Neuronal stem cell (in vitro differentiated cells): ENCODE measurements around the gene ADCY6.

Experiments
- DNase-seq: peaks from one replicate; pipeline ENCODE4 v3.0.0-alpha.2; 2013; ENCODE audit warnings: low spot score
- H2AFZ ChIP-seq: one replicate; pipeline ENCODE4 v1.6.1; 2013; ENCODE audit warnings: mild to moderate bottlenecking, low read length, inconsistent platforms
- H2AK5ac ChIP-seq: 2 replicates; pipeline ENCODE4 v1.6.1; 2013; ENCODE audit warnings: low read depth, mild to moderate bottlenecking, inconsistent platforms, low read length, moderate library complexity, mixed read lengths
- H2BK120ac ChIP-seq: 2 replicates; pipeline ENCODE4 v1.6.1; 2013; ENCODE audit warnings: low read depth, mild to moderate bottlenecking, inconsistent platforms, low read length, moderate library complexity, mixed read lengths
- H2BK12ac ChIP-seq: one replicate; pipeline ENCODE4 v1.6.1; 2013; ENCODE audit warnings: low read length, inconsistent platforms
- H2BK15ac ChIP-seq: 2 replicates; pipeline ENCODE4 v1.6.1; 2013; ENCODE audit warnings: mild to moderate bottlenecking, low read length, inconsistent platforms, mixed read lengths
- H2BK5ac ChIP-seq: one replicate; pipeline ENCODE4 v1.6.1; 2013; ENCODE audit warnings: inconsistent platforms, mild to moderate bottlenecking, low read length, moderate library complexity
- H3K14ac ChIP-seq: one replicate; pipeline ENCODE4 v1.6.1; 2013; ENCODE audit warnings: low read length, inconsistent platforms
- H3K18ac ChIP-seq: 2 replicates; pipeline ENCODE4 v1.6.1; 2013; ENCODE audit warnings: low read length, inconsistent platforms
- H3K23ac ChIP-seq: 2 replicates; pipeline ENCODE4 v1.6.1; 2013; ENCODE audit warnings: low read depth, mild to moderate bottlenecking, mixed read lengths, low read length, inconsistent platforms; ENCODE audit not compliant: poor library complexity
- H3K27ac ChIP-seq: replicated peaks from 3 replicates; pipeline ENCODE4 v1.5.1; 2013; ENCODE audit warnings: low read length, inconsistent platforms
- H3K27me3 ChIP-seq, 3 experiments: 2 replicates each; pipeline ENCODE4 v1.6.1; 2013; ENCODE audit warnings: low read length in 3 of 3, mild to moderate bottlenecking in 2 of 3, inconsistent platforms in 1 of 3, low read depth in 1 of 3, mixed read lengths in 1 of 3, moderate library complexity in 1 of 3; ENCODE audit not compliant: control insufficient read depth in 3 of 3, insufficient read depth in 3 of 3
- H3K36me3 ChIP-seq, 2 donors: replicated peaks in 1 of 2; 2 replicates each; pipeline ENCODE4 v1.6.1; 2013; ENCODE audit warnings: low read length in 2 of 2; ENCODE audit not compliant: control insufficient read depth in 2 of 2, insufficient read depth in 2 of 2
- H3K4ac ChIP-seq: 2 replicates; pipeline ENCODE4 v1.6.1; 2013; ENCODE audit warnings: inconsistent platforms, mild to moderate bottlenecking, low read length, moderate library complexity
- H3K4me1 ChIP-seq, 2 donors: 1 replicate in 1 of 2; 2 replicates in 1 of 2; pipeline ENCODE4 v1.6.1; 2013; ENCODE audit warnings: low read length in 2 of 2, low read depth in 1 of 2; ENCODE audit not compliant: control insufficient read depth in 2 of 2, insufficient read depth in 1 of 2
- H3K4me2 ChIP-seq: one replicate; pipeline ENCODE4 v1.6.1; 2013; ENCODE audit warnings: mild to moderate bottlenecking, low read length, inconsistent platforms; ENCODE audit not compliant: insufficient read depth, poor library complexity, severe bottlenecking
- H3K4me3 ChIP-seq, 2 donors: 2 replicates each; pipeline ENCODE4 v1.5.1; 2013; ENCODE audit warnings: low read length in 2 of 2, mild to moderate bottlenecking in 2 of 2, inconsistent platforms in 1 of 2, moderate library complexity in 1 of 2
- H3K79me1 ChIP-seq: one replicate; pipeline ENCODE4 v1.6.1; 2013; ENCODE audit warnings: low read depth, mild to moderate bottlenecking, inconsistent platforms, low read length, moderate library complexity
- H3K9ac ChIP-seq: one replicate; pipeline ENCODE4 v1.6.1; 2013; ENCODE audit warnings: mild to moderate bottlenecking, low read depth, low read length, inconsistent platforms; ENCODE audit not compliant: poor library complexity
- H3K9me3 ChIP-seq, 2 donors: replicated peaks in 1 of 2; 2 replicates each; pipeline versions ENCODE3 to v1.6.1; 2013; ENCODE audit warnings: low read length in 2 of 2, mild to moderate bottlenecking in 2 of 2, inconsistent platforms in 1 of 2, low read depth in 1 of 2, mixed read lengths in 1 of 2, moderate library complexity in 1 of 2; ENCODE audit not compliant: control insufficient read depth in 2 of 2, insufficient read depth in 1 of 2
- H4K8ac ChIP-seq: one replicate; pipeline ENCODE4 v1.6.1; 2013; ENCODE audit warnings: low read depth, mild to moderate bottlenecking, inconsistent platforms, low read length, moderate library complexity
- H4K91ac ChIP-seq: one replicate; pipeline ENCODE4 v1.6.1; 2013; ENCODE audit warnings: low read length, low read depth, mild to moderate bottlenecking, inconsistent platforms; ENCODE audit not compliant: poor library complexity
- WGBS, 2 donors: extraction: QIAGEN DNeasy Blood & Tissue Kit; methylation state at CpG; one replicate each; pipeline ENCODE4 v1.1.7; 2013; ENCODE audit warnings: missing lambda C conversion rate in 2 of 2, mixed read lengths in 1 of 2; ENCODE audit not compliant: insufficient read length in 2 of 2, insufficient replicate concordance in 1 of 2; ENCODE audit errors: extremely low coverage in 2 of 2; 5-methylcytosine and 5-hydroxymethylcytosine counted together

The ADCY6 gene

GRCh38 chr12:48814262-48815125 is 25.6 kb upstream of the ADCY6 start:
- Histone ChIP-seq H3K4ac (peak overlapping the region; percentile 47), H3K23ac (peak overlapping the region; percentile 74), H3K9ac (peak overlapping the region; percentile 93), H3K4me3 (peak overlapping the region; percentile 61 to 84), H3K4me2 (peak overlapping the region; percentile 98), H3K18ac (peak overlapping the region; percentile 98), H2BK15ac (peak overlapping the region; percentile 82), H4K8ac (no peak overlapping the region), H3K14ac (peak overlapping the region; percentile 76), H2BK5ac (peak overlapping the region; percentile 95), H2BK12ac (no peak overlapping the region), H2AK5ac (peak overlapping the region; percentile 47), H3K36me3 (no peaks in the 10 kb centered on the region), H3K27ac (peak overlapping the region; percentile 64), H2AFZ (peak overlapping the region; percentile 97), H3K9me3 (no peaks in the 10 kb centered on the region), H3K27me3 (peaks cover 0 to 12% (median 0%) of the 10 kb centered on the region in 3 experiments), H2BK120ac (peak overlapping the region; percentile 22), H3K4me1 (peaks cover 34 to 37% of the 10 kb centered on the region in 2 donors), H3K79me1 (peaks cover 2% of the 10 kb centered on the region), H4K91ac (no peak overlapping the region)
- peak; percentile 79 for DNase-seq
- WGBS, 2 donors: no CpG with 5 or more reads among the region's 70 CpGs

GRCh38 chr12:48813465-48814261 is 24.8 kb upstream of the ADCY6 start:
- H3K9me3 ChIP-seq: no peaks in the 10 kb centered on the region
- peak overlapping the region; percentile 97 for H2AFZ ChIP-seq
- H3K4me3 ChIP-seq: peak overlapping the region in 1 of 2 donors; percentile 84
- peak overlapping the region; percentile 22 for H2BK120ac ChIP-seq
- H2AK5ac ChIP-seq: no peak overlapping the region
- H3K14ac ChIP-seq: no peak overlapping the region
- peak overlapping the region; percentile 96 for H3K18ac ChIP-seq
- H3K4me1 ChIP-seq: peaks cover 29 to 34% of the 10 kb centered on the region in 2 donors
- no peaks in the 10 kb centered on the region for H3K36me3 ChIP-seq
- peaks cover 2% of the 10 kb centered on the region for H3K79me1 ChIP-seq
- H2BK12ac ChIP-seq: no peak overlapping the region
- WGBS, 2 donors: 100% methylated on average over 1 of the region's 18 CpGs; no CpG with 5 or more reads in 1 of the 2 donors
- no peak for DNase-seq
- peaks cover 0 to 12% (median 0%) of the 10 kb centered on the region in 3 experiments for H3K27me3 ChIP-seq
- no peak overlapping the region for H3K4ac ChIP-seq
- peak overlapping the region; percentile 86 for H3K9ac ChIP-seq
- H2BK5ac ChIP-seq: peak overlapping the region; percentile 1
- H2BK15ac ChIP-seq: peak overlapping the region; percentile 54
- H3K27ac ChIP-seq: no peak overlapping the region
- H3K4me2 ChIP-seq: peak overlapping the region; percentile 98
- H4K91ac ChIP-seq: no peak overlapping the region
- no peak overlapping the region for H4K8ac ChIP-seq
- H3K23ac ChIP-seq: no peak overlapping the region

- Histone ChIP-seq H2AK5ac (peak overlapping the region; percentile 77), H3K9me3 (no peaks in the 10 kb centered on the region), H3K4me3 (no peak overlapping the region), H3K36me3 (no peaks in the 10 kb centered on the region), H2BK15ac (no peak overlapping the region), H3K14ac (no peak overlapping the region), H3K18ac (no peak overlapping the region), H3K23ac (no peak overlapping the region), H2BK120ac (no peak overlapping the region), H2BK5ac (no peak overlapping the region), H3K4me2 (no peak overlapping the region), H3K9ac (no peak overlapping the region), H3K79me1 (no peaks in the 10 kb centered on the region), H3K4me1 (peaks cover 24 to 29% of the 10 kb centered on the region in 2 donors), H3K27me3 (peaks cover 0 to 9% (median 0%) of the 10 kb centered on the region in 3 experiments), H4K91ac (no peak overlapping the region), H2BK12ac (no peak overlapping the region), H4K8ac (no peak overlapping the region), H3K27ac (no peak overlapping the region), H2AFZ (no peak overlapping the region), H3K4ac (no peak overlapping the region)
- no peak for DNase-seq
- WGBS, 2 donors: no CpG with 5 or more reads among the region's 2 CpGs
These were observed 23.5 kb upstream of the ADCY6 start for GRCh38 chr12:48812389-48812788.
